LNCaP clone FGC (cell line): ENCODE data around the gene HDLBP.
"Not testable (repeated sequence)": the region's sequence is repeated elsewhere in the genome, so short reads cannot be mapped to it uniquely, and the experiment has no call there.

Experiments
- DNase-seq: peaks from one replicate; pipeline ENCODE4 v3.0.0-alpha.2; 2011; ENCODE audit warnings: low read depth
- H3K4me3 ChIP-seq: 2 replicates; pipeline ENCODE4 v1.5.1; 2011; ENCODE audit warnings: mild to moderate bottlenecking, low read depth, low read length, control low read depth
- TF ChIP-seq, protein P1 (sequence below): IDR thresholded peaks from 2 replicates; pipeline ENCODE4 v1.5.1; 2012; ENCODE audit warnings: mild to moderate bottlenecking; ENCODE audit not compliant: control insufficient read depth, insufficient read depth; ENCODE audit errors: extremely low read depth

The HDLBP gene

DNA sequence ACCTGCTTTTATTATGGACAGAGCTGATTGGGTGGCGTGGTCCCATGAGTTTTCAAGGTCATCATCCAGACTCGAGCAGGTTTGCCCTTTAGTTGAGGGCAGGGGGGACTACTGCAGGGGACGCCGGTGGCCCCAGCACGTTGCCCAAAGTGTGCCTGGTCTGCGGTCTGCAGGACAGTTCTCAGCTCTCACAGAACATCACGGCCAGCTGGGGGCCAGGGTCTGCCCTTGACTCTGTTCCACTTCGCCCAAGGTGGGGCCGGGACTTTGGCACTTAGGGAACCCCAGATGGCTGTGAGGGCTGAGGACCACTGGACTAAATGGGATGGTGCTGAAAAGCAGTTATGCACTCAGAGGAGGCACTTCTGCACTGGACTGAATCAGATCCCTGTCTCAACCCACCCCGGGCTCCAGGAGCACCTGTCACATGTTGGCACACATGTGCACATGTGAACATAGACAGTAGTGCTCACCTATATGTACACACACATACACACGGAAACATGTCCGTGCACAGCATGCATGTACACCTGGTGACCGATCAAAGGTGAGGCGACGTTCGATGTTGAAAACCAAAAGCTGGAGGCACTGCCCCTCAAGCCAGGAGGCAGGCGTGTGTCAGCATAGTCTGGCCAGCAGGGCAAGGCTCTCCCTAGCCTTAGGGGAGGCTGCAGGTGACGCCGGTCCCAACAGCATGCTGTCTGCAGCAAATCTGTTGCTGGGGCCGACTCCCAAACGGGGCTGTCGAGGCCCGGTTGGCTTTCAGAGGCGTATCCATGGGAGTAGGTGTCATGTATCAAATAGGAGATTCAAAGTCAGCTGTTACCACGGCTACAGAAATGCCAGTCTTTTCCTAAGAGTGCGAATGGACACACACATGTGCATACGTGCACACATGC lies 116.8 kb downstream of the HDLBP start:
- TF ChIP-seq, protein P1, sequence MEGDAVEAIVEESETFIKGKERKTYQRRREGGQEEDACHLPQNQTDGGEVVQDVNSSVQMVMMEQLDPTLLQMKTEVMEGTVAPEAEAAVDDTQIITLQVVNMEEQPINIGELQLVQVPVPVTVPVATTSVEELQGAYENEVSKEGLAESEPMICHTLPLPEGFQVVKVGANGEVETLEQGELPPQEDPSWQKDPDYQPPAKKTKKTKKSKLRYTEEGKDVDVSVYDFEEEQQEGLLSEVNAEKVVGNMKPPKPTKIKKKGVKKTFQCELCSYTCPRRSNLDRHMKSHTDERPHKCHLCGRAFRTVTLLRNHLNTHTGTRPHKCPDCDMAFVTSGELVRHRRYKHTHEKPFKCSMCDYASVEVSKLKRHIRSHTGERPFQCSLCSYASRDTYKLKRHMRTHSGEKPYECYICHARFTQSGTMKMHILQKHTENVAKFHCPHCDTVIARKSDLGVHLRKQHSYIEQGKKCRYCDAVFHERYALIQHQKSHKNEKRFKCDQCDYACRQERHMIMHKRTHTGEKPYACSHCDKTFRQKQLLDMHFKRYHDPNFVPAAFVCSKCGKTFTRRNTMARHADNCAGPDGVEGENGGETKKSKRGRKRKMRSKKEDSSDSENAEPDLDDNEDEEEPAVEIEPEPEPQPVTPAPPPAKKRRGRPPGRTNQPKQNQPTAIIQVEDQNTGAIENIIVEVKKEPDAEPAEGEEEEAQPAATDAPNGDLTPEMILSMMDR = no peak
- DNase-seq = no peak
- no peak overlapping the region for H3K4me3 ChIP-seq

DNA sequence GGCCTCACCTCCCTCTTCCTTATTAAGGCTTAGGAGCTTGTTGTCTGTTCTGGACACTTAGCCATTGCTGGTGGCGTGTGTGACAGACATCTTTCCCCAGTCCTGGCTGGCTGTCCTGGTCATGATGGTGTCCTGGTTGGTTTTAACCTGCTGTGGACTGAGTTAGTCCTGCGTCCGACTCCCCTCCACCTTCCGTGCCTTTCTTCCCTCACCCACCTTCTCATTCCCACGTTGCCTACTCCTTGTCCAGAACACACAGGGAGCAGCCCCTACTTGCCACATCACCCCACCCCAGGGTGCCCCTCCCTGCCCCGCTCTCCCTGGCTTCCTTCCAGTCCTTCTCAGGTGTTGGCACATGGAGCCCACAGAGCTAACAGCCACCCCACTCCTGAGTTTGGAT lies 117.5 kb downstream of the HDLBP start:
- no peak overlapping the region for H3K4me3 ChIP-seq
- no peak for DNase-seq
- TF ChIP-seq, protein P1 = no peak

DNA sequence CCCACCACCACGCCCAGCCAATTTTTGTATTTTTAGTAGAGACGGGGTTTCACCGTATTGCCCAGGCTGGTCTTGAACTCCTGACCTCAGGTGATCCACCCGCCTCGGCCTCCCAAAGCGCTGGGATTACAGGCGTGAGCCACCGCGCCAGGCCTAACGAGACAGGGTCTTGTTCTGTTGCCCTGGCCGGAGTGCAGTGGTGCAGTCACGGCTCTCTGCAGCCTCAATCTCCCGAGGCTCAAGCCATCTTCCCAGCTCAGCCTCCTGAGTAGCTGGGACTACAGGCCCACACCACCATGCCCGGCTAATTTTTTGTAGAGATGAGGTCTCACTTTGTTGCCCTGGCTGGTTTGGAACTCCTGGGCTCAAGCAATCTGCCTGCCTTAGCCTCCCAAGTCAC lies 118.2 kb downstream of the HDLBP start:
- not testable (repeated sequence) for H3K4me3 ChIP-seq, DNase-seq

DNA sequence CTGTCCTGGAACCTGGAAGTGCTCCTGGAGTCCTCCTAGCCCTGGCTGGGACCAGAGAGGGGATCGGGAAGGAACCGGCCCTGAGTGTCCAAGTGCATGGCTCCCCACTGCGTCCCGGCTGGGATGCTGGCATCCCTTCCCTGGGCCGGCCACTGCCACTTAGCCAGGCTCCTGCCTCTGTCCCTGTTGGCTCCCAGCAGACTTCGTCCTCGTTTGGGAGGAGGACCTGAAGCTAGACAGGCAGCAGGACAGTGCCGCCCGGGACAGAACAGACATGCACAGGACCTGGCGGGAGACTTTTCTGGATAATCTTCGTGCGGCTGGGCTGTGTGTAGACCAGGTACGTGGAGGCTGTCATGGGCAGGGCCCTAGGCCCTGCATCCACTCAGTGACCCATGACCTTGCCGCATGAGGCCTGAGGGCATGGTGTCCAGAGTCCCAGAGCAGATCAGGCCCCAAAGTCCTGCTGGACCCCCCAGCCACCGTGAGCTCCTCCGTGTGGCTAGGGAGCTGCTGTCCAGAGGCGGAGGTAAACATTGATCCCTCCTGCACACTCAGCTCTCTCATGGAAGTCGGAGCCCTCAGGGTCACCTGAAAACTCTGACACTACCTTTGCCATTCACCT lies 119.9 kb downstream of the HDLBP start:
- no peak for DNase-seq
- H3K4me3 ChIP-seq = no peak overlapping the region
- TF ChIP-seq, protein P1 = no peak

DNA sequence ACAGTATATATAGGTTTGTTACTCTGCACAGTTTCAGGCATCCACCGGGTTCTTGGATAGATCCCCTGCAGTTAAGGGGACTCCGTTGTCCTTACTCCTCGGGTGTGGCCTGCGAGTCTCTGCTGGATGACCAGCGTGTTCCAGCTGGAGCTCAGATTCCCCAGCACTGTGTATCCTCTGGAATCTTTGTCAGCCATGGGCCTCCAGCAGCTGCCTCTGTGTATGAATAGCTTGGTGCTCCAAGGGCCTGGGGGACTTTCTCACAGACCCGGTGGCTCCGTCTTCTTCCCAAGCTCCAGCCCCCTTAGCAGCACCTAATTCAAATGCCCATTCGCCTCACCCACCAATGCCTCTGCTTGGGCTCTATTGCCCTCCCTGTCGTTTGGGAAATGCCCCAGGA lies 120.7 kb downstream of the HDLBP start:
- DNase-seq = no peak
- H3K4me3 ChIP-seq = no peak overlapping the region
- TF ChIP-seq, protein P1 = no peak

DNA sequence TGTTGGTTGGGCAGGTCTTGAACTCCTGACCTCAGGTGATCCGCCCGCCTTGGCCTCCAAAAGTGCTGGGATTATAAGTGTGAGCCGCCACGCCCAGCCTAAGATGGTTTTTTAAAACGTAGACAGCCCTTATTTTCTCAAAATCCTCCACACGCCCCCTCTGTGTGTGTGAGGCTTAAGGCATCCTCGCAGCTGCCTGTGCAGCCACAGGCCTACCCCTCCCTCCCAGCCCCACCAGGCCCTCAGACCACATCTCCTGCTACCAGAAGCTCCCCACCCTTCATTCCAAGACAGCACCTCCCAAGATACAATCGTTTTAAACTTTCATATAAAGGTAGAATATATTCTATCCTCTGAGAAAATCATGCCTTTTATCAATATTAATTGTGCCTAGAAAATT lies 122.2 kb downstream of the HDLBP start:
- no peak overlapping the region for H3K4me3 ChIP-seq
- no peak for DNase-seq
- TF ChIP-seq, protein P1 = no peak

DNA sequence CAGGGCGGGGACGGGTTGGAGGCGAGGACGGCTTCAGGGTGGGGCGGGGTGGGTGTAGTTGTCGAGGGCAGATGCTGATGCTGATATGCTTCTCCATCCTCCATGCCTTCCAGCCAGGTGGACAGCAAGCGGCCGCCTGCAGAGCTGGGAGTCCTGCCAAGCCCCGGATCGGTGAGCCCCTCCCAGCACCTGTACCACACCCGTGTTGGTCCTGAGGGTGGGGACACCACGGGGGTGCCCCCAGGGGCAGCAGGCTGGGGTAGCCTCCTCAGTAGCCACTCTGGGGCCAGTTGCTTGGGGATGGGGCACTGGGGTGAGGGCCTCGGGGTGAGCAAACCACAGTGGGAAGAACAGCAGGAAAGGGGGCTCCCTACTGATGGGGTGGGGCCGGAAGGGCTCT lies 124.4 kb downstream of the HDLBP start:
- TF ChIP-seq, protein P1 = no peak
- DNase-seq = no peak
- no peak overlapping the region for H3K4me3 ChIP-seq
